ENCODE measurements around the gene GPR153.

Gene GPR153

DNA sequence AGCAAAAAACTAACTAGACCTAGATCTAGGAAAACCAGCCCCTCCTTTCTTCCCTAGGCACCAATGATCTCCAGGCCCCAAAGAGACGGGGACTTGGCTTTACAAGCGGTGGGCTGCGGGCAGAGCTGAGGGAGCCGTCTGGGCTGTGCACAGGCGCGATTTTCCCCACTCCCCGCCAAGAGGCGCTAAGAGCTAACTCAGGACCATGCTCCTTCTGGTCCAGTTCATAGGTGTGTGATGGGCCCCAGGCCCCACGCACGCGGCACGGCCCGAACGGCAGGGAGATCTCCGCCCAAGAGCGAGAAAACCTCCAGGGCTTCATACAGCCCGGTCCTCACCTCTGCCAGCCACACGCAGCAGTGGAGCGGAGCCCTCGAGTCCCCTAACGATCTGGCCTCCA, 7.5 kb upstream of the GPR153 start:
- DNase-seq: no peak

DNA sequence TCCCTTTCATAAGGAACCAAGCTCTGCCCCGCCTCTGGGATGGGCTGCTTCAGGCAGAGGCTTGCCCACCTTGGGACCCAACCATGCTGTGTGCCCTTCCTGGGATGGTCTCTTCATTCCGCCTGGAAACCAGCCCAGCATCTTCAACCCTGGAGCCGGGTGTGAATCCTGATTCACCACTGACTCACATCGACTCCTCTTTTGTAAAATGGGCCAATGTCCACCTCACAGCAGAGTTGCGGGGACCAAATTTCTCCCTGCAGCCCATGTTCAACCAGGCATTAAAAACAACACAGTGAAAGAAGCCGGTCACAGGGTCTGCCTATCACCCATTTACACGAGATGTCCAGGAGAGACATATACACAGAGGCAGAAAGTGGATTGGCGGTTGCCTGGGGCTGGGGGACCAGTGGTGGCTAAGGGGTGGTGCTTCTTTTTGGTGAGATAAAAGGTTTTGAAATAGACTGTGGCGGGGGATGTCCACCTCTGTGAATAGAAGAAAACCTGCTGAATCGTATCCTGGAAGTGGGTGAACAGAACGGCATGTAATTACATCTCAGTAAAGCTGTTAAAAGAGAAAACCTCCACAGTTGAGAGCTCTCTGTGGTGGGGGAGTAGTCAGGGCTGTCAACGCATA, 6.9 kb upstream of the GPR153 start:
- no peak for DNase-seq

DNA sequence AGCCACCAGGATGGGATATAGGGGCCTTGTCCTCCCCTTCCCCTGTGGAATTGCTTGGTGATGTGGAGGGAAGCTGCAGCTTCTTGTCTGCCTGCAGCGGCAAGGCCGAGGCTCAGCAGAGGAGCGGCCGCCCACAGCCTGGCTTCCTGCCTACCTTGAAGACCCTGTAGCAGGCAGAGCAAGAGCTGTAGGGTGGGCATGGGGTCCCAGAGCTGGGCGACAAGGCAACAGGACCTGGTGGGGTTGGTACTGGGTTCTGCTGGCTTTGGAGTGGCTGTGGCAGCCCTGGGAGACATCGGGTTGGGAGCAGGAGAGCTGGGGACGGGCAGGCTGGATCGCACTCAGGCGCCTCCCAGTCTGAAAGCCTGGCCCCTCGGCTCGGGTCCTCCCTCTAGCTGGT, 5.7 kb upstream of the GPR153 start:
- DNase-seq: no peak

GRCh38 chr1:6265151-6265550, 4.3 kb upstream of the GPR153 start:
- no peak for DNase-seq

GRCh38 chr1:6263716-6264115, 2.8 kb upstream of the GPR153 start:
- no peak for DNase-seq

DNA sequence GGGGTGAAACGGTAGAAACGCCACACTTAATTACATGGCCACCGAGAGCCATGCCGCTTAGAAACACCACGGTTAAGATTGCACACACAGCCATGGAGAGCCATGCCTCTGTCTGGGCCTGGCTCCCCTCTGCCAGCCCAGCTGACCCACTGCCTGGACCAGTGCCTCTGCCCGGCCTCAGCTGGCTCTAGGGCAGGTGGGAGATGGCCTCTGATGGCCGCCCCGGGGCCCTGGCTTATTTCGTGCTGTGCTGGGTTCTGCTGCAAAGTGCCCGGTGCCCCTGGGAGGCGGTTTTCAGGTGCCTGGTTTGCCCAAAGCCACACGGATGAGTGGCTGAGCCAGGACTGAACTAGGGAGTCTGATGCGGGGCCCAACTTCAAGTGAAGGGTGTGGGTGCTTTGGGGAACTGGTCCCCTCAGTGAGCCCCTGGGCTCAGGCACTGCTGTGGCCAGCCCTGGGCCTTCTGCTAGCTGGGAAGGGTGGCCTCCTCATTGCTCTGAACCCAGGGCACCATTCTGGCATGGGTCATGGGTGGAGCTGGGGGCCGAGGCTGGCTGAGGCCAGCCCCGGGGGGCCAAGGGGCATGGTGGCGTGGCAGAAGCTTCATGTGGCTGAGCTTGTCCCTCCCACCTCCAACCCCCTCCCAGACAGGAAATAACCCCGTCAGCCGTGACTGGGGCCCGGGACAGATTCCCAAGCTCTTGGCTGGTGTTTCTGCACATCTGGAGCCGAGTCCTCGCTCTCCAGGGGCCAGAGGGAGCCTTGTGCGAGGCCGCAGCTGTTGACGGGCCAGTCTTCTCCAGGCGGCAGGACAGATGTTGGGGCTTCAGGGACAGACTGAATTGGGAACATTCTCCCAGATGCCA, 1.9 kb upstream of the GPR153 start:
- DNase-seq: no peak

DNA sequence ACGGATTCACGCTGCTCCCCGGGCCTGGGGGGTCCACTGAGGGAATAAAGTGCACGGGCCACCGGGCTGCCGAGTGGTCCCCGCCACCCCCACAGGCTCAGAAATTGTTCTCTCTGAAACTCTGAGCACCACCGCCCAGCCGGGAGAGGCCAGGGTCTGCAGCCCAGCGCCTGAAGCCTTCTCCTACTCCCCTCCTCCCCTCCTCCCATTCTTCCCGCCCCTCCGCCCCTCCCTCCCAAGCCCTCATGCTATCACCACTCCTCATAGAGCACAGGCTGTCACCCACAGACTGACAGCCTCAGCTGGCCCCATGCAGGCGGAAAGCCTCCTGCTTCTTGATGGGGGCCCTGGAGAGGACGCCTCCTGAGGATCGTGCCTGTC, 707 bp upstream of the GPR153 start:
- no peak for DNase-seq

- DNase-seq: peak; percentile 28
Observed at GRCh38 chr1:6260433-6260934, 414 bp downstream of the GPR153 start.

- DNase-seq: peak; percentile 78
Observed at GRCh38 chr1:6259491-6260362, 1.2 kb downstream of the GPR153 start.

DNA sequence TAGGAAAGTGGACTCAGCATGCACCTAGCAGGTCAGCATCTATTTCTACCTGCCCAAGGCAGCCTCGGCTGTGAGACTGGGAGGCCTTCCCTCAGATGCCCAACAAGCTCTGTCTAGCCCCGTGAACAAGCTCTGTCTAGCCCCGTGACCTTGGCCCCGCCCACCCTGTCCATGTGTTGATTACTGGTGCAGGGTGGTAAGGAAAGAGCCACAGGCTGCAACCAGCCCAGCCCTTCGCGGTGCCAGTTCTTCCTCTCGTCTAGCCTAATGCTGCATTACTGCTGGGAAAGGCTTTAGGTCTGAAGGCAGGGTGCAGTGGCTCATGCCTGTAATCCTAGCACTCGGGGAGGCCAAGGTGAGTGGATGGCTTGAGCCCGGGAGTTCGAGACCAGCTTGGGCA, 2.2 kb downstream of the GPR153 start:
- DNase-seq: no peak

GRCh38 chr1:6257541-6258069, 3.3 kb downstream of the GPR153 start:
- DNase-seq: no peak

DNA sequence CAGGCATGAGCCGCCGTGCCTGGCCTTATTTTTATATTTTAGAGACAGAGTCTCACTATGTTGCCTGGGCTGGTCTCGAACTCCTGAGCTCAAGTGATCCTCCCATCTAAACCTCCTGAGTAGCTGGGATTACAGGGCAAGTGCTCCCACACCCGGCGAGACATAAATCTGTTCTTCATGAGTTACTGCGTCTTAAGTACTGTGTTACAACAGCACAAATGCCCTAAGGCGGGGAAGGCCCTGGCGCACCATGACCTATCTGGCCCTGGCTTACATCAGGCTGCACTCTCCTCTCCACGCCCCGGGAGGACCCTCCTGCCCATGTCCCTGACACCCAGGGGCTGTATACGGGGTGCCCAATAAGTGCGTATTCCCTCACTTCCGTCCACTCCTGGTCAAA, 4.3 kb downstream of the GPR153 start:
- no peak for DNase-seq

- no peak for DNase-seq
Observed at GRCh38 chr1:6254691-6255090, 6.2 kb downstream of the GPR153 start.

DNA sequence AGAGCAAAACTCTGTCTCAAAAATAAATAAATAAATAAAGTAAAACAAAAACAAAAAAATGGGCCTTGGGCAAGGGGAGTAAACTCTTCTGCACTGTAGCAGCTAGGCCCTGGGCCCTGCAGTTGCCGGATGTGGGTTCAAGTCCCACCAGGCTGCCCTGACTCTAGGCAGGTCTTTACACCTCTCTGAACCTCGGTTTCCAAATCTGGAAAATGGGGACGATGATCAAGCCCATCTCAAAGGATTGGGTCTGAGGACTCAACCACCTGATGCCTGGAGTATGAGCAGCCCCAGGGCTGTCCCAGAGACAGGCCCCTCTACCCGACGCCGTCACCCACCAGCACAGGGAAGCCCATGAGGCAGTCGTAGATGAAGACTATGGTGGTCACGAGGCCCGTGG, 7.5 kb downstream of the GPR153 start:
- DNase-seq: no peak

GRCh38 chr1:6252374-6252710, 8.6 kb downstream of the GPR153 start:
- no peak for DNase-seq

DNA sequence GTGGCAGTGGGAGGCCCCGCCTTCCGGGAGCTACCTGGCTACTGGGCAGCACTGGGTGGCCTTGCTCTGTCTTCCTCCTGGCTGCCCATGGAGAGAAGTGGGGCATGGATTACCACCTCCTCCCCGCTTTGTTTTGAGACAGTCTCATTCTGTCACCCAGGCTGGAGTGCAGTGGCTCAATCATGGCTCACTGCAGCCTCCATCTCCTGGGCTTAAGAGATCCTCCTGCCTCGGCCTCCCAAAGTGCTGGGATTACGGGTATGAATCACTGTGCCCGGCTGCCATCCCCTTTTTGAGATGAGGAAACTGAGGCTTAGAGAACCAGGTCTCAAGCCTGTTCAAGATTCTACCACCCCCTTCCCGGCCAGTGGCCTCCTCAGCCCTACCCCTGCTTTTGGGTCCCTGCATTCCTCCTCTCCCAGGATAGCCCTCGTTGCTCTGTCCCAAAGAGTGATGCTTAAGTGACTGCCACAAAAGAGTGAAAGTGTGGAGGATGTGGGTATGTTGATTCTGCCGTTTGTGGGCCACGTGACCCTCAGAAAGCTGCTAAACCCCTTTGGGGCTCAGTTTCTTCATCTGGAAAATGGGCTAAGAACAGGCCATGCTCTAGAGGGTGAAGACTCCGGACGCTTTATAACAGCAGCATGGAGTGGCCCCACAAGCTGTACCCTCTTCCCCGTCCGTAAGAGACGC, 9.1 kb downstream of the GPR153 start:
- DNase-seq: no peak

DNA sequence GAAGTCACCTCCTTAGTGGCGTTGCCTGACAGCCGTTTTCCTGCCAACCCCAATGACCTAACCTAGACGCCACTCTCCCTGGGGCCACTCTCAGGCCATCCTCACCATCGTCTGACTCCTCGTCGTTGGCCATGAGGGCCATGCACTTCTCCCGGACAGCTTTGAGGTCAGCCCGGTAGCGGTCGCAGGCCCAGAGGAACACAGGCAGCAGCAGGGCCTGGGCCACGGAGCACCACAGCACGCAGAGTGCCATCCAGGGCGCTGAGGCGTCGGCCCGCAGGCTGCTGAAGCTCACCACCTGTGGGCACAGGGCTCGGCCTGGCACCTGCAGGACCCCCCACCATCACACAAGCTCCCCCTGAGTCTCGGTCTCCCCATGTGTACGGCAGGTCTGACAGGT, 9.7 kb downstream of the GPR153 start:
- no peak for DNase-seq

DNA sequence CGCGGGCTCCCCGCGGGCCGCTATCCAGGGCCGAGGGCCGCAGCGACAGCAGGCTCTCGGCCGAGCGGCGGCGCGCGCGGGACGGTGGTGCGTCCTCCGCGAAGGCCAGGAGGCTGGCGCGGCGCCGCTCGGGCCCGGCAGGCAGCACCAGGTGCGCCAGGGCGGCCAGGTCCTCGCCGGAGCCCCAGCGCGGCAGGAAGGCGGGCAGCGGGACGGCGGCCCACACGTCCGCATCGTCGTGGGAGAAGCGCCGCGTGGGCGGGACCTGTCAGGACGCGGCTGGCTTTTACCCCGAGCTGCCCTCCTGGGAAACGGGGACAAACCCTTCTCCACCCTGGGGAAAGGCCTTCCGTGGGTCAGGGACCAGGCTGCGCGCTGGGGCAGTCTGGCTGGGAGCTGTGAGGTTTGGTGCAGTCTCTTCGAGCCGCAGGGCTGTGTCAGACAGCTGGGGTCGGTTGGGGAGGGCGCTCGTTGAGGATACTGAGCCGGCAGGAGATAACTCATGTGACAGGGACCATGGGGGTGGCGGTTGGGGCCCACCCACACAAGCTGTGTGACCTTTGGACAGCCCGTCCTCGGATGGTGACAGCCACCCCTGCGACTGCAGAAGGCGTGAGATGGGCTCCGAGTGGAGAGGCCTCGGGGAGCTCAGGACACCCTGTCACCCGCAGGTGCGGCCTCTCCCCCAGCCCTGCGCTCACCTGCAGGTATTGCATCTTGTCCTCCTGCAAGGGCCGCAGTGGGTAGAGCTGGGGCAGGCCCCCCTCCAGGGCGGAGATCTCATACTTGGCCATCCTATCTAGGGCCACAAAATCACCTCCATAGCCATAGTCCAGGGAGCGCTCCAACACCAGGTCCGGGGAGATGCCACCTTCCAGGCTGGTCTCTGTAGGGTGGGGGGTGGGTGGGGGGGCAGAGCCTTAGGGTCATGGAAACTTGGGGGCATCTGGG, 10.9 kb downstream of the GPR153 start:
- no peak for DNase-seq

- DNase-seq: no peak
Observed at GRCh38 chr1:6248932-6249738, 11.8 kb downstream of the GPR153 start.

DNA sequence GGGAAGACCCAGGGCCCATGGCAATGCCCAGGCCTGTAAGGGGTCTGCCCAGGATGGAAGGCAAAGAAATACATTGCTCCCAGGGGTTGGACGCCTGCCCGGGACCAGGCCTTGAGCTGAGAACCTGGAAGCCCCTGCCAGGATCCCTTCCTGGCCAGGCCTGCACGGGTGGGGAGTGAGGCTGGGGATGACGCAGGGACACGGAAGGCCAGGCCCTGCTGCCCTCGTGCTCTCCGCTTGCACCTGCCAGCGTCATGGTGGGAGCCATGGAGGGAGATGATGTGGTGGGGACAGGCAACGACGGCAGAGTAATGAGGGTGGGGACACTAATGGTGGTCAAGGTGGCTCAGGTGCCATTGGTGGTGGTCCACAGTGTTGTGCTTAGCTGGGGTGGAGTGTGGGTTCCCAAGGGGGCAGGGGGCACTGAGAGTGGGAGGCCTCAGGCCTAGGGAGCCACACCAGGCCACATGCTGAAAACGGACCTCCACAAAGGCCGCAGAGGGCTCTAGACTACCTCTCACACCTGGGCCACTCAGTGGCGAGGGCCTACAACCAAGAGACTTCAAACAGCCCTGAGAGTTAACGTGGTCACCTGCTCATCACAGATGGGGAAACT, 12.6 kb downstream of the GPR153 start:
- no peak for DNase-seq
